Urothelium cell line (cell line): ENCODE results near the gene SETD2.

Experiments
- DNase-seq: peaks from one replicate; pipeline ENCODE4 v3.0.0; 2011; ENCODE audit warnings: low spot score, mixed read lengths
- FAIRE-seq: peaks from 2 replicates; lab custom pipeline; 2011; peaks lifted over from hg19 to GRCh38; lab: Jason Lieb, UNC

The SETD2 gene

GRCh38 chr3:47000922-47001730 is 162.8 kb downstream of the SETD2 start:
- no peak for FAIRE-seq
- DNase-seq = no peak

- no peak for FAIRE-seq
- DNase-seq = no peak
Measured at GRCh38 chr3:47000198-47000815, 163.6 kb downstream of the SETD2 start.

- no peak for FAIRE-seq
- no peak for DNase-seq
Measured at GRCh38 chr3:46999516-47000197, 164.3 kb downstream of the SETD2 start.

- FAIRE-seq = peak; percentile 5
- no peak for DNase-seq
Measured at GRCh38 chr3:46998852-46999515, 164.9 kb downstream of the SETD2 start.

- FAIRE-seq = no peak
- DNase-seq = peak; percentile 69
Measured at GRCh38 chr3:46998121-46998851, 165.6 kb downstream of the SETD2 start.

GRCh38 chr3:46997453-46998091 is 166.3 kb downstream of the SETD2 start:
- FAIRE-seq = no peak
- no peak for DNase-seq

GRCh38 chr3:46996689-46997452 is 167.0 kb downstream of the SETD2 start:
- DNase-seq (no peak), FAIRE-seq (no peak)

- FAIRE-seq (no peak), DNase-seq (no peak)
Measured at GRCh38 chr3:46995901-46996562, 167.9 kb downstream of the SETD2 start.

- DNase-seq (no peak), FAIRE-seq (no peak)
Measured at GRCh38 chr3:46994801-46995731, 168.8 kb downstream of the SETD2 start.

- FAIRE-seq (no peak), DNase-seq (no peak)
Measured at GRCh38 chr3:46993986-46994385, 169.9 kb downstream of the SETD2 start.

GRCh38 chr3:46993292-46993691 is 170.6 kb downstream of the SETD2 start:
- no peak for FAIRE-seq
- DNase-seq = no peak

- DNase-seq = no peak
- no peak for FAIRE-seq
Measured at GRCh38 chr3:46992231-46992630, 171.7 kb downstream of the SETD2 start.

GRCh38 chr3:46991406-46992165 is 172.3 kb downstream of the SETD2 start:
- DNase-seq = no peak
- no peak for FAIRE-seq

GRCh38 chr3:46990573-46991374 is 173.1 kb downstream of the SETD2 start:
- FAIRE-seq (no peak), DNase-seq (no peak)

- FAIRE-seq = no peak
Measured at GRCh38 chr3:46989146-46989810, 174.6 kb downstream of the SETD2 start.

GRCh38 chr3:46988616-46989015 is 175.3 kb downstream of the SETD2 start:
- no peak for DNase-seq
- FAIRE-seq = no peak

More at GRCh38 chr3:46989146-46989810, 174.6 kb downstream of the SETD2 start:
- DNase-seq = no peak
